Hematopoietic multipotent progenitor cell treated with erythropoietin and hydrocortisone succinate and interleukin-3 and kit ligand, for 6 days (in vitro differentiated cells): ENCODE results near the gene CASP4.
"Not testable (repeated sequence)": the region's sequence is repeated elsewhere in the genome, so short reads cannot be mapped to it uniquely, and the experiment has no call there.

Source experiments
- DNase-seq: peaks from one replicate; pipeline ENCODE4 v3.0.0-alpha.2; 2015

CASP4 gene

DNA sequence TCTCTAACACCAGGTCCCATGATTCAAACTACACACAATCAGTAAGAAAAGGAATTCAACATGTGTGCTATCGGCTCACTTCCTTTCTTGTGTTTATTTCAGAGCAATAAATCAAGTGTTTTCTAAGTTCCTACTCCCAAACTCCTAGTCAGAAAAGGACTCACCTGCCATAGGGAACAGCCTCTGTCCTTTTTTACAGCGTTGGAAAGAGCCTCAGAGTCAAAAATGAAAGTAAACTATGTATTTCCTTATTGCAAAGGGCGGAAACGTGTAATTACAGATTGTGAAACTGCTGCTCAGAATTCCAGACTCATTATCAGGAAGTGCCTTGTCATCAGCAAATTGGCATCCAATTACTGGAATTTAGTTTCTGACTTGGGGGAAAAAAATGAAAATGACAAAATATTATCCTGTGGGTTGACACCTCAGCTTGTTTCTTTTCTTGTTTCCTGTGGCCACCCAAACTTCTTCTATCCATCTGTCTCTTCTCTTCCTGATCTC is at the start of gene CASP4:
Gene CASP4 (minus strand): TSS at position 220 of the 501 bp plus-strand sequence. CDS start 49 bp downstream, at position 171.
- DNase-seq: peak; percentile 80

- no peak for DNase-seq
Observed at GRCh38 chr11:105007463-105007862, 39.1 kb upstream of the CASP4 start.

DNA sequence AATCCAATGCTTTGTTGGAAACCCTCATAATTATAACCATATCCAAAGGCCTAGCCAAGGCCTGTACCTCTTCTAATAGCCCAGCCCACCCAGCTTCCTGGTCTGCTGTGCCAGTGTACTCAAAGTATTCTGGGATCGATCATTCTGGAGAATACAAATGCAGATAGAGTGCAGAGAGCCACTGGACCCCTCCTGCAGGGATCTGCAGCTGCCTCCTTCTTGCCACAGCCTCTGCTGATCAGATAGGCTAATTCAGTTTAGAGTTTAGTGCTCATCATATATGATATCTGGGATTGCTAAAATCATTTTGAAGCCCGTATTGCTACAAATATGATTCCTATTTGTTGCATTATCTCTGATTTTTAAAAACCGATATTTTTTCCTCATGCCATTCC is 37.1 kb upstream of the CASP4 start:
- DNase-seq: no peak

DNA sequence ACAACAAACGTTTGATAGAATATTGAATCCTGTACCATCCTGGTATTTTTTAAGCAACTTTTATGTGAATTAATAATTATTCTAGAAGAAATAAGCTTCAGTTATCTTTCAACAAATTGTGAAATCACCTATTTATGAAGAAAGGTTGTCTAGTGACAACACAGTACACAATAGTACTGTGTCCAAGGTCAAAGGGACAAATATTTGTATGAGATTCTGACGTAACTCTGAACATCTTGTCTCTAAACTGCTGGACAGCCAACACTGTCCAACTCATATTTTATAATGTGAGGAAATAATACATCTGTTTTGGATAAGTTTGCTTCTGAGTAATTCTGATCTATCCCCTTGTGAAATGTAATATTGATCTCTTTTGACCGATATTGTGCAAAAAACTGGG is 35.6 kb upstream of the CASP4 start:
- DNase-seq: no peak

GRCh38 chr11:105003151-105003550 is 34.8 kb upstream of the CASP4 start:
- no peak for DNase-seq

DNA sequence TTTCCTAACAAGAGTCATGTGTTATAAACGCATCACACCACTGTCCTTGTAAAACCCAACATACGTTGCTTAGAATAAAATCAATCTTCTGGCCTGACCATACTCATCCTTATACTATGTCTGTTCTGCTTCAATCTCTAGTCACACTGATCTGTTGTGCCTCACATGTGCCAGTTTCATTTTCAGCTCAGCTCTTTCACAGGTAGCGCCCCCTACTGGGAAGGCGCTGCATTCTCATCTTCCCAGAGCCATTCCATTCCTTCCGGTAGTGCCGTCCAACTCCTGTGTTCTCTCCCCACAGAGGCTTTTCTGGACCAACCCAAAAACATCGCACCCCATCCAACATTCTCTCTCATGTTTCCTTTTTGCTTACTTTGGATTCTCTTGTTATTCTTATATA is 32.4 kb upstream of the CASP4 start:
- peak; percentile 28 for DNase-seq

DNA sequence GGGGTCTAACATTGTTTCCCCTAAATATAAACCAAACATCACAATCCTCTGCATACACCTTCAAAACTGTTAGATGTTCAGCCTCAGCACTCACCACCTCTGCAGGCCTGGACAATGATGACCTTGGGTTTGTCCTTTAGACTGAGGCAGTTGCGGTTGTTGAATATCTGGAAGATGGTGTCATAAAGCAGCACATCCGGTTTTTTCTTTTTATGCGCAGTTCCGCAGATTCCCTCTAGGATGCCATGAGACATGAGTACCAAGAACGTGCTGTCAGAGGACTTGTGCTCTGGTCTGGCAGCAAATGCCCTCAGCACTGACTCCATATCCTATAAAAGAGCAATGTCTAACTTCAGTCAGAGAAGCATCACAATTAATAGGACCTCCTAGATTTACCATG is 31.8 kb upstream of the CASP4 start:
- DNase-seq: peak; percentile 19

DNA sequence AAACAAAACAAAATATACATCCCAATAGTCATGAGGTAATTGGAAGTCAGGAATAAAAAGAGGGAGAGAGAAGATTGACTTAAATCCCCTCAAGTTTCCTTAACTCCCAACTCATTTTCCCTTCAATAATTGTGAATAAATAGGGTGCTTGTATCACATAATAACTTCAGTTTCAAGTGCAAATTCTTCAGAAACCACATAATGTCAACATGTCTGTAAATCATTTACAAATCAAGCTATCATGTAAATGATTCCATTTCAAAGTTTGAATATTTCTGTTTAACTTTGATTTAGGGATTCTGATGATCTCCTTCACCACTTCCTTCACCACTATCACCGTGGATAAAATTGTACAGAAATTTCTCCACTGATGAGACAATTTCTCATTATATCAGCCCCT is 31.3 kb upstream of the CASP4 start:
- no peak for DNase-seq

- no peak for DNase-seq
Observed at GRCh38 chr11:104997288-104997687, 28.9 kb upstream of the CASP4 start.

GRCh38 chr11:104995001-104995408 is 26.6 kb upstream of the CASP4 start:
- no peak for DNase-seq

- no peak for DNase-seq
Observed at GRCh38 chr11:104992781-104993180, 24.4 kb upstream of the CASP4 start.

GRCh38 chr11:104991994-104992393 is 23.6 kb upstream of the CASP4 start:
- DNase-seq: no peak

DNA sequence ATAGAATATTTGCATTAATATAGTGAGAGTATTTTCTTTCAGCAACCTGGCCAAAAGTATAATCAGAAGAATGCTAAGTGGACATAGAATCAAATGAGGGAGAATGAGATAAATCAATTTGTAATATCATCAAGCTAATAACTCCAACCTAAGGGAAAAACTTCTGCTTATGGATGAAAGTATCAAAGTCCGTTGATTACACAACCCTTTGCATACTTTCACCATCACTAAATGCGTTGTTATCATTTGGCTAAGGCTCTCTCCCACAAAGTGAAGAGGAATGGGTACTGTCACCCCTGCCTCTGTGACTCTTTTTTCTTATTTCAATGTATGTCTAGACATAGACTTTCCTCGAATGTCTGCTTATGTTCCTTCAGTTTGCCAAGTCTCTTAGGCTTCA is 16.4 kb upstream of the CASP4 start:
- DNase-seq: no peak

DNA sequence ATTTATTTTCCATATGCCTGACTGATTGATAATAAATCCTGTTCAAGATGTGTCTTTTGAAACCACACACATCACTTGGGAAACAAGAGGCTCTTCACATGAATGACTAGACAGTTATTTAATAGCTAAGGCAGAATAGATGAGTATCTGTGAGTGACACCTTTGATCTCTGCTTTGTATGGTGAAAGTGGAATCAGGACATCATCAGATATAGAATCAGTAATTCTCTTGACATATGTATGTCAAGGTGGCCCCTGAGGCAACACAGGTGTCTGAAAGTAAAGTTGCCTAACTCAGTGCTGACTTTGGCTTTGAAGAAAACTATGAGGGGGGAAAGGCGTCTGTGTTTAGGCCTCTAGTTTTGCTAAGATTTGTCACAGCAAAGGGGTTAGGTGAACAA is 11.5 kb upstream of the CASP4 start:
- no peak for DNase-seq

DNA sequence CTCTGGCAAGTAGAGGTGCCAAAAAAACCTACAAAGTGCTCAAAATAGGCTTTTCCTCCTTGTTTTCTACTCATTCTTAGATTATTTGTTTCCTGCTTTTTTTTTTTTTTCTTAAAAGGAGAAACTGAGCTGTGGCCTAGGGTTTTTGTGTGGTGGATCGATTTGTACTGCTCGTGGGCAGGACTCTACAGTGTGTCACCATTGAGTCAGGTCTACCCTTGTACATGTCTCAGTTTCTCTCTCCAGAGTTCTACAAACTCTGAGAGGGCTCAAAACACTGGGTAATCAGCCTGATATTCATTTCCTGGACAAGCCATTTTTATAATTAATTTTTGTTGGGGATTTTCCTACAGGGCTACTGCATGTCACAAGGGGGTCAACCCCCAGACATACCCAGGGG is 5.2 kb upstream of the CASP4 start:
- no peak for DNase-seq

- DNase-seq: not testable (repeated sequence)
Observed at GRCh38 chr11:104972924-104973323, 4.5 kb upstream of the CASP4 start.

DNA sequence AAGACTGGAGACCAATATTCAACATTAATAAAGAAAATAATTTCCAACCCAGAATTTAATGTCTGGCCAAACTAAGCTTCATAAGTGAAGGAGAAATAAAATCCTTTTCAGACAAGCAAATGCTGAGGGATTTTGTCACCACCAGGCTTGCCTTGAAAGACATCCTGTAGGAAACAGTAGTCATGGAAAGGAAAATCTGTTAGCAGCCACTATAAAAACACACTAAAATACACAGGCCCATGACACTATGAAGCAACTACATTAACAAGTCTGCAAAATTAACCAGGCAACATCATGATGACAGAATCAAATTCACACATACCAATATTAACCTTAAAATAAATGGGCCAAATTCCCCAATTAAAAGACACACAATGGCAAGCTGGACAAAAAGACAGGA is 2.4 kb upstream of the CASP4 start:
- DNase-seq: no peak

DNA sequence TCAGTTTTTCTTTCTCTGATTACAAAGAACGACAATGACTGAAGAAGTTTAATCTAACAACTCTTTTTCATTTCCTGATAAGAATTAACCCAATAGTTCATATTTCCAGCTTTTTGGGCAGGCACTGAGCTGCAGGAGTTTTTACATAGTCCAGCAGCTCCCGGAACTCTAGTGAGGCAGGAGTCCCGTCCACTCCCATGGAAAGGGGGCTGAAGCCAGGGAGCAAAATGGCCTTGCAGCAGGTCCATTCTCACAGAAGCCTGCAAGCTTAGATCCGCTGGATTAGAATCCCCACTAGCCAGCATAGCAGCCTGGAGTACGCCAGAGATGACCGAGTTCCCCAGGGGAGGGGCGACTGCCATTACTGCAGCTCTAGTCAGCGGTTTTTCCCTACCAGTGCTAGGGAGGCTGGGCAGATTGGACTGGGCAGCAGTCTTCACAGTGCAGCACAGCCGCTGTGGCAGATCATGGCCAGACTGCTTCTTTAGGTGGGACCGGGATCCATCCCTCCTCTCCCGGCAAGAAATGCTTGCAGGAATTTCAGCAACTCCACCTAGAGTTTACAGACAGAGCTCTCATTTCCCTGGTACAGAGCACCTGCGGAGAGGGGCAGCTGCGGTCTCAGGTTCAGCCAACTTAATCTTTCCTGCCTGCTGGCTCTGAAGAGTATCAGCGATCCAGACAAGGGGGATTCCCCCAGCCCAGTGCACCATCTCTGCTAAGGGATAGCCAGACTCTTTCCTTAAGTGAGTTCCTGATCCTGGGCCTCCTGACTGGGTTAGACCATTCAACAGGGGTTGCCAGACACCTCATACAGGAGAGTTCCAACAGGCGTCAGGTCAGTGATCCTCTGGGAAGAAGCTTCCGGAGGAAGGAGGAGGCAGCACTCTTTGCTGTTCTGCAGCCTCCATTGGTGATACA is 742 bp upstream of the CASP4 start:
- DNase-seq: no peak

DNA sequence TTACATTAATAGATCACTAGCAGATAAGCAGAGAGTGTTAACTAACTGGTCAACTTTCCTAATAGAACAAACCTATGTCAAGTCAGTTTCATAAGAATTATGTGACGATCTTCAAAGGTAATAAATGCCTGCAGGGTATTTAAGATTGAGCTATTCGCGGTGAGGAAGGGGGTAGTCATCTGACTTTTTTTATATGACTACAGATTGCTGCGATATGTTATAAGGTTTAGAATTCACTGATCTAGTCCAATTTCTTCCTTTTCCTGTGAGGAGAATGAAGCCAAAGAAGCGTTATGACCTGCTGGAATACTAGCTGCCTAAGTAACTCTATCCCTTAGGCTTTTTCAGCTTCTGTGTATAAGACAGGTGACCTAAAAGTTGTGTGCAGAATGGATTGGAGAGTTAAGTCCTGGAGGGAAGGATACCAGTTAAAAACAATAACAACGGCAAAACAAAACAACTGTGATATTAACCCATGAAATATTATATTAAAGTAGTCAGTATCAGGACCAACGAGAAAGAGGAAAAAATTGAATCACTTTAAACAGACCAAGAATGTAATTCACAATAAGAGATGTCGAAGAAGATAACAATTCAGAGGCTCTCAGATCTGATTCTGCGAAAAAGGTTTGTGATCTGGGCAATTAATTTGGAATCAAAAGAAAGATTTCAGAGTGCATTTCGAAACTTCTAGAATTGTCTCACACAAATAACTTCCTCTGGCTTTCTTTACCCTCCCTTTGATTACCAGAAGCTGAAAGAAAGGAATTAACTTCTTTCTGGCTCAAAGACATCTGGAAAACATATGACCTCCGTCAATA is 630 bp downstream of the CASP4 start:
- DNase-seq: peak; percentile 15

GRCh38 chr11:104965735-104966134 is 2.6 kb downstream of the CASP4 start:
- DNase-seq: no peak

DNA sequence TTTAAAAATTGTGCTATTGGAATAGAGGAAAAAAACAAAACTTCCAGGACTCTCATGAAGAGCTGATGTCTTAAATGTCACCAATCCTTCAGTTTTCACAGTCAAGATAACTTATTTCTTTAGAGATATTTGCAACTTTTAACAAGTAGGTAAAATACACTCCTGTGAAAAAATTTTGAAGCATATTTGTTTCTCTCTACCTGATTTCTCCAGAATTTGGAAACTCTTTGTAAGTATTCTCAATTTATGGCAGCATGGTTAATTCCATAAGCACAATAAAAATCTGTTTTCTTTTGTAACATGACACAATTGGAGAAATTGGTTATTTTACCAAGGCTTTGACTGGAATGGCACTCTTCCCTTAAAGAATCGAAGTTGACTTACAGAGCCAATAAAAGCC is 4.1 kb downstream of the CASP4 start:
- DNase-seq: no peak

DNA sequence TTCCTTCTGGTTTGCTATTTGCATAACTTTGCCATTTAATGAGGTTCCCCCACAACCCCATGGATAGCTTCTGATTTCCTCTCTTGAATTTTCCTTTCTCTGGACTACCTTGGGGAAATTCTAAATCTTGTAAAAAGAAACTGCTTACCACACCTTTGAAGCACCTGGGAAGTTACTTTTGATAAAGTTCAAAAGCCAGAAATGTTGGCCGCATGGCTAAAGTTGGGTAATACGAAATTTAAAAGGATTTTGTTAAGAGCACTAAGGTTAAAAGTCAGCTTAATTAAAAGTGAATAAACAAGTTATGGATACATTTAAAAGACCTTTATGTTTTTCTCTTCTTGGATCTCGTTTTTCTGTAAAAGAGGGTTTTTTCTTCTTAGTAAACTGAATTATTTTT is 5.5 kb downstream of the CASP4 start:
- no peak for DNase-seq

DNA sequence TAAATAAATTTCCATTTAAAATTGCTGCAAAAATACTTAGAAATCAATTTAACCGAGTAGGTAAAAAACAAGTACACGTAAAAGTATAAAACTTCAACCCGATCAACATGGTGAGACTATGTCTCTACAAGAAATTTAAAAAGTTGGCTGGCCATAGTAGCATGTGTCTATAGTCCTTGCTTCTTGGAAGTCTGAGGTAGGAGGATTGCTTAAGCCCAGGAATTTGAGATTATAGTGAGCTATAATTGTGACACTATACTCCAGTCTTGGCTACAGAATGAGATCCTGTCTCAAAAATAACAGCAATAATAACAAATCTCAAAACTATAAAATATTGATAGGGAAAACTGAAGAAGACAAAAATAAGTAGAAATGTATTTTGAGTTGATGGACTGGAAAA is 11.1 kb downstream of the CASP4 start:
- DNase-seq: no peak

- no peak for DNase-seq
Observed at GRCh38 chr11:104956528-104956927, 11.8 kb downstream of the CASP4 start.
